PC-9 (cell line): Measurements from ENCODE around the gene CTNNA3. TPM values are rescaled to one million over a fixed set of nuclear protein-coding genes. Genes with fewer than 3 reads are reported as not detected.

ENCODE experiments used
- BruUV-seq: library from RNA; stranded (reverse); fragments of 400-500 nt; replicated peaks from 2 replicates; lab custom pipeline; 2021; lab: Mats Ljungman, UMichigan
- CTCF ChIA-PET: fragments of 300-600 bp; sonication (Branson Sonifier 250); formaldehyde crosslinking; loops from one replicate; lab custom pipeline; 2022; ENCODE audit warnings: antibody characterized with exemption; lab: Charles Lee
- POLR2A ChIA-PET: fragments of 300-600 bp; sonication (Branson Sonifier 250); formaldehyde crosslinking; loops from one replicate; lab custom pipeline; 2022; ENCODE audit warnings: antibody characterized with exemption; ENCODE audit not compliant: unreplicated experiment; lab: Charles Lee
- DNase-seq, 2 experiments: peaks; one replicate each; pipeline versions ENCODE4 v3.0.0 to v3.0.0-alpha.2; 2015 to 2022; ENCODE audit warnings: mixed read lengths in 1 of 2
- H2AFZ ChIP-seq: fragments of 200-600 bp; sonication (generic); 2 replicates; pipeline ENCODE4 v1.8.1; 2017; ENCODE audit warnings: antibody characterized with exemption
- H3F3A ChIP-seq: fragments of 200-600 bp; sonication (generic); 2 replicates; pipeline ENCODE4 v1.8.1; 2017; ENCODE audit warnings: antibody characterized with exemption, mild to moderate bottlenecking, low read depth; ENCODE audit not compliant: insufficient read depth
- H3K27ac ChIP-seq: fragments of 200-600 bp; sonication (generic); 2 replicates; pipeline ENCODE4 v1.6.1; 2016; ENCODE audit warnings: mixed run types
- H3K27me3 ChIP-seq: fragments of 200-600 bp; sonication (generic); 2 replicates; pipeline ENCODE4 v1.6.1; 2016; ENCODE audit warnings: low read depth, mixed run types; ENCODE audit not compliant: insufficient read depth
- H3K36me3 ChIP-seq: fragments of 200-600 bp; sonication (generic); 2 replicates; pipeline ENCODE4 v1.6.1; 2016; ENCODE audit warnings: low read depth, mixed run types
- H3K4me1 ChIP-seq: fragments of 200-600 bp; sonication (generic); replicated peaks from 2 replicates; pipeline ENCODE4 v1.6.1; 2016; ENCODE audit warnings: mixed run types; ENCODE audit not compliant: insufficient read depth
- H3K4me2 ChIP-seq: fragments of 200-600 bp; sonication (generic); 2 replicates; pipeline ENCODE4 v1.6.1; 2017; ENCODE audit warnings: mixed run types
- H3K4me3 ChIP-seq: fragments of 200-600 bp; sonication (generic); 2 replicates; pipeline ENCODE4 v1.6.1; 2016; ENCODE audit warnings: mixed run types
- H3K79me2 ChIP-seq: fragments of 200-600 bp; sonication (generic); 2 replicates; pipeline ENCODE4 v1.6.1; 2017; ENCODE audit warnings: low read depth, mixed run types
- H3K9me2 ChIP-seq: fragments of 200-600 bp; sonication (generic); 2 replicates; pipeline ENCODE4 v1.8.1; 2017; ENCODE audit warnings: mild to moderate bottlenecking; ENCODE audit not compliant: insufficient read depth
- H3K9me3 ChIP-seq: fragments of 200-600 bp; sonication (generic); 2 replicates; pipeline ENCODE4 v1.8.1; 2016; ENCODE audit warnings: low read depth; ENCODE audit not compliant: insufficient read depth
- H4K20me1 ChIP-seq: fragments of 200-600 bp; sonication (generic); 2 replicates; pipeline ENCODE4 v1.8.1; 2017; ENCODE audit not compliant: insufficient read depth
- EZH2 ChIP-seq: fragments of 200-600 bp; sonication (generic); IDR thresholded peaks from 2 replicates; pipeline ENCODE4 v1.8.0; 2017; ENCODE audit warnings: antibody characterized with exemption, low read depth
- intact Hi-C: fragments of 100-400 bp; cut with micrococcal nuclease; formaldehyde crosslinking; loops from one replicate; pipeline ENCODE4 v1.10.0; 2022; ENCODE audit not compliant: unreplicated experiment
- total RNA-seq: library from RNA; stranded (reverse); gene quantifications from 2 replicates; pipeline ENCODE4 v1.2.3, GENCODE V29; 2021
- TF ChIP-seq, protein P1 (sequence below): fragments of 200-600 bp; sonication (generic); conservative IDR thresholded peaks from 2 replicates; pipeline ENCODE4 v1.6.1; 2017; ENCODE audit warnings: mixed run types, antibody characterized with exemption, mild to moderate bottlenecking, moderate library complexity

The CTNNA3 gene
- total RNA-seq, 1 experiment from 2014 or later, result not detected

DNA sequence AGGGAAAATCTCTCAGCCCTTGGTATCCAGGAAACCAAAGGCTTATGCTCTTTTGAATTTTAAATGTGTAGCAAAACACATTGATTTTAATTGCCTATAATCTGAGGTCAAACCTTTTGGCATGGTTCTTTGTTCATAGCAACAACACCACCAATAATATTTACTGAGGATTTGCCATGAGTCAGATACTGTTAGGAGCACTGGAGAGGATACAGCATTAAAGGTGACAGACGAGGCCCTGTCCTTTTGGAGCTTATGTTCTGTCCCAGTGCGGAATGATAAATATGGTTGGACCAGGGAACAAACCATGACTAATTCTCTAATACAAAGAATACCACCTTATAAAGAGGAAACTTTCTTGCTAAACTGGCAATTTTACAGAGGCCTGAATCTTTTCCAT lies 176.6 kb downstream of the CTNNA3 start:
- no peak for DNase-seq
- Histone ChIP-seq H3K27ac (no peak overlapping the region), H3K9me3 (no peaks in the 10 kb centered on the region), H3F3A (no peaks in the 10 kb centered on the region), H4K20me1 (no peaks in the 10 kb centered on the region), H3K36me3 (no peaks in the 10 kb centered on the region), H3K4me1 (no peaks in the 10 kb centered on the region), H3K27me3 (no peaks in the 10 kb centered on the region), H3K4me2 (no peak overlapping the region), H2AFZ (no peak overlapping the region), H3K79me2 (no peaks in the 10 kb centered on the region), H3K4me3 (no peak overlapping the region), H3K9me2 (no peaks in the 10 kb centered on the region)
- intact Hi-C loops, result no loop called here
- no peak for TF ChIP-seq EZH2
- TF ChIP-seq, protein P1, sequence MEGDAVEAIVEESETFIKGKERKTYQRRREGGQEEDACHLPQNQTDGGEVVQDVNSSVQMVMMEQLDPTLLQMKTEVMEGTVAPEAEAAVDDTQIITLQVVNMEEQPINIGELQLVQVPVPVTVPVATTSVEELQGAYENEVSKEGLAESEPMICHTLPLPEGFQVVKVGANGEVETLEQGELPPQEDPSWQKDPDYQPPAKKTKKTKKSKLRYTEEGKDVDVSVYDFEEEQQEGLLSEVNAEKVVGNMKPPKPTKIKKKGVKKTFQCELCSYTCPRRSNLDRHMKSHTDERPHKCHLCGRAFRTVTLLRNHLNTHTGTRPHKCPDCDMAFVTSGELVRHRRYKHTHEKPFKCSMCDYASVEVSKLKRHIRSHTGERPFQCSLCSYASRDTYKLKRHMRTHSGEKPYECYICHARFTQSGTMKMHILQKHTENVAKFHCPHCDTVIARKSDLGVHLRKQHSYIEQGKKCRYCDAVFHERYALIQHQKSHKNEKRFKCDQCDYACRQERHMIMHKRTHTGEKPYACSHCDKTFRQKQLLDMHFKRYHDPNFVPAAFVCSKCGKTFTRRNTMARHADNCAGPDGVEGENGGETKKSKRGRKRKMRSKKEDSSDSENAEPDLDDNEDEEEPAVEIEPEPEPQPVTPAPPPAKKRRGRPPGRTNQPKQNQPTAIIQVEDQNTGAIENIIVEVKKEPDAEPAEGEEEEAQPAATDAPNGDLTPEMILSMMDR, result no peak
- ChIA-PET CTCF (no interaction called here), POLR2A (no interaction called here)
- BruUV-seq, result no TSS peak

DNA sequence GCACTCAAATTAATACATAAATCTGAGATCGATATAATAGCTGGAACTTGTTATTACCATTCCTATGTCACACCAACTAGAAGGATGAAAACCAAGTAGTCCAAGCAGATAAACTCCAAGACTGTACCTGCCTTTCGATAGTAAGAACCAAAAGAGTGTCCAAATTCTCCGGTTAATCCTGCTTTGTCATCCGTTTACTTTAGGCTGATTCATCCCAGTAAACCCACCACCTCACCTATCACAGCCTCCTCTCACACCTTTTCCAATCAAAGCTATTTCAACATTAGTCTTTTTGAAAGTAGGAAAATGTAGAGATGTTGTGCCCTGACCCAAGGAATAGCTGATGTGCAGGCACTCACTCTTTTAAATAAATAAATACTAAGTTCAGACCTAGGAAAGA lies 177.2 kb downstream of the CTNNA3 start:
- no peaks in the 10 kb centered on the region for H3K36me3 ChIP-seq
- H3K9me3 ChIP-seq, result no peaks in the 10 kb centered on the region
- no peaks in the 10 kb centered on the region for H3K4me1 ChIP-seq
- ChIA-PET POLR2A (no interaction called here), CTCF (no interaction called here)
- no peaks in the 10 kb centered on the region for H3K27me3 ChIP-seq
- TF ChIP-seq EZH2, result no peak
- TF ChIP-seq, protein P1, result no peak
- no peak overlapping the region for H3K4me3 ChIP-seq
- no peak overlapping the region; the same call in 1 of the 2 replicates for H3K4me2 ChIP-seq
- BruUV-seq, result no TSS peak
- H3K27ac ChIP-seq, result no peak overlapping the region
- peak overlapping the region; percentile 34; the same call in 1 of the 2 replicates for H2AFZ ChIP-seq
- no peaks in the 10 kb centered on the region for H3F3A ChIP-seq
- intact Hi-C loops, result no loop called here
- no peak for DNase-seq
- H4K20me1 ChIP-seq, result no peaks in the 10 kb centered on the region
- H3K79me2 ChIP-seq, result no peaks in the 10 kb centered on the region
- no peaks in the 10 kb centered on the region for H3K9me2 ChIP-seq

DNA sequence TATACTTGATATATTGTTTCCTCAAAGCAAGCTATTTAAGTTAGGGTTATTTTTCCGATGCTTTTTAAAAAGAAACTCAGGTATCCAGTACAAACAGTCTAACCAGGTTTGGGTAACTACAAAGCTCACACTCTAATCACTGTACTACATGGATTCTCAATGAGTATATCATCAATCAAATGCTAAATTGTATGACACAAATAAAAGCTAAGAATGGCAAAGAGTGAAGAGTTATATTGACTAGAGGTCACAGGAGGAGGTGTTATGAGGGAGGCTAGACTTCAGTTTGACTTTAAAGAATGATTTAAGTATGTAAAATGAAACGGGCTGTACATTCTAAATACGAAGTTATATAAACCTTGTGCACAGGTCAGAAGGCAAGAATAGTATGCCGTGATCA lies 178.0 kb downstream of the CTNNA3 start:
- Histone ChIP-seq H3K9me2 (no peaks in the 10 kb centered on the region), H3K27me3 (no peaks in the 10 kb centered on the region), H3F3A (no peaks in the 10 kb centered on the region), H3K9me3 (no peaks in the 10 kb centered on the region), H3K36me3 (no peaks in the 10 kb centered on the region), H2AFZ (no peak overlapping the region), H3K4me1 (no peaks in the 10 kb centered on the region), H3K4me2 (no peak overlapping the region), H3K27ac (no peak overlapping the region), H4K20me1 (no peaks in the 10 kb centered on the region), H3K4me3 (no peak overlapping the region), H3K79me2 (no peaks in the 10 kb centered on the region)
- POLR2A ChIA-PET, result no interaction called here
- CTCF ChIA-PET, result no interaction called here
- intact Hi-C loops, result no loop called here
- no TSS peak for BruUV-seq
- TF ChIP-seq, protein P1, result no peak
- no peak for TF ChIP-seq EZH2
- no peak for DNase-seq
